GM12892 (cell line): ENCODE results near the gene ADIPOQ.
A peak's percentile ranks its signal among the peaks of the same experiment; 100 is the strongest.
"Not testable (repeated sequence)": the region's sequence is repeated elsewhere in the genome, so short reads cannot be mapped to it uniquely, and the experiment has no call there.

Experiments
- DNase-seq: peaks from one replicate; pipeline ENCODE4 v3.0.0; 2011; ENCODE audit not compliant: insufficient read length
- FAIRE-seq: peaks from 2 replicates; lab custom pipeline; 2011; peaks lifted over from hg19 to GRCh38; lab: Jason Lieb, UNC
- POLR2A ChIP-seq: IDR thresholded peaks from 2 replicates; pipeline ENCODE4 v1.6.1; 2011; ENCODE audit warnings: low read depth, low read length, control low read depth
- POLR2AphosphoS5 ChIP-seq: IDR thresholded peaks from 2 replicates; pipeline ENCODE4 v1.6.1; 2011; ENCODE audit warnings: low read depth, low read length, control low read depth
- TAF1 ChIP-seq: IDR thresholded peaks from 2 replicates; pipeline ENCODE4 v1.6.1; 2011; ENCODE audit warnings: low read depth, mild to moderate bottlenecking, control low read depth, low read length, borderline replicate concordance

Gene ADIPOQ

DNA sequence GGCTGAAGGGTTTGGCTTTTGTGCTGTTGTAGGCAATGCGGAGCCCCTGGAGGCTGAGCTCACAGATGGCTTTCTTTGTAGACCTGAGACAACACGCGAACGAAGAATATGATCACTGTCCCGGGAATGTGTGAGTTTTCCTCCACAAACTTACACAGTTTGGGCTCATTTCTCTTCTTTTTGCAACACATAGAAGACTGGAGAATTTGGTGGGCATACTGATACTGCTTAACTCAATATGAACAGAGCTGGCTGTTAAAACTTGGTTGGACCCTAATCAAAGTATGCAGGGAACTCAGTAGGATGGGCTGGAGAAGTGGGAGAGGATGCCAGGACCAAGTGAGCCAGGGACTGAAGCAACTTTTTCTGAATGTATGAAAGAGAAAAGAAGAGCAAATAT, 24.0 kb upstream of the ADIPOQ start:
- DNase-seq (no peak), FAIRE-seq (no peak)
- TF ChIP-seq TAF1 (no peak), POLR2AphosphoS5 (no peak), POLR2A (no peak)

DNA sequence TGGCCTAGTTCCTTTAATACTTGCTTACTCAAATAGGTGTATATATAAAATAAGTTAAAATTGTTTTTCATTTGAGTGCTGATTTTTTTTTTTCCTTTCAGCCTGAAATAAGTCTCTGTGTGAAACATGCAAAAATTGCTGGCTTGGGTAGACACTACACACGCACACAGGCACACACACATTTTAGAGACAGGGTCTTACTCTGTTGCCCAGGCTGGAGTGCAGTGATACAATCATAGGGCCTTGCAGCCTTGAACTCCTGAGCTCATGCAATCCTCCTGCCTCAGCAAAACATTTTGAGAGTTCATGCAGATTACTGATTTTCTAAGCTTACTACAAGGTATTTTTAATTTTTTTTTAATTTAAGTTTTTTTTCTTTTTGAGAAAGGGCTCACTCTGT, 23.6 kb upstream of the ADIPOQ start:
- FAIRE-seq (no peak), DNase-seq (no peak)
- TF ChIP-seq TAF1 (no peak), POLR2AphosphoS5 (no peak)

DNA sequence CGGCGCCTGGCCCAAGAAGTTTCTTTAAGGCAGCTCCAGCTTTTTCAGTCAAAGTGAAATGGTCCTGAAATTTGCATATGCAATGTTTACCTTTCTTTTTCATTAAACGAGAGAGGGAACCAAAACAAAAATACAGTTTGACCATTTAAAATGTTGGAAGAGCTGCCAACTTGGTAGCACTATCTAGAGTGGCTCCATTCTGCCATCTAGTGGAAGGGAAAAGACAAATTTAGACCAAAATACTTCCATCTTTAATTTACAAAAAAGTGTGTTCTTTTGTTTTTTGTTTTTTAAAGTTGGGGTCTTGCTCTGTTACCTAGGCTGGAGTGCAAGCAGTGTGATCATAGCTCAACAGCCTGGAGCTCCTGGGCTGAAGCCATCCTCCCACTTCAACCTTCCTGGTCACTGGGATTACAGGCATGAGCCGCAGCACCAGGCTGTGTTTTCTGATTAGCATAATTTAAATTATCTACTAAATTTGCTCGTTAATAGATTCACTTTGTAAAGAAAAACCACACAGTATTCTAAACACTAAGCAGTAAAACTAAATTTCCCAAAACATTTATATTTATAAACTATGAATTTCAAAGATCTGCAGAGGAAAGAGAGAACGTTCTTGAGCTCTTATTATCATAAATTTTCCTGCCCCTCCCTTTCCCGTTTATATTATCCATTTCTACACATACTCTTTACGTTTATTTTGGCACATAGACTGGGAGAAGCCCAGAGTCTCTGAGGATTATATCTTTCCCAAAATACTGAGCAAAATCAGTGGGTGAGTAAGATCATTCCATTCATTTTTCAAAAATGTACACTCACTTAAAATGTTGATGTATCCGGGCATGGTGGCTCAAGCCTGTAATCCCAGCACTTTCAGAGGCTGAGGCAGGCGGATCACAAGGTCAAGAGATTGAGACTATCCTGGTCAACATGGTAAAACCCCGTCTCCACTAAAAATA, 20.8 kb upstream of the ADIPOQ start:
- no peak for DNase-seq

DNA sequence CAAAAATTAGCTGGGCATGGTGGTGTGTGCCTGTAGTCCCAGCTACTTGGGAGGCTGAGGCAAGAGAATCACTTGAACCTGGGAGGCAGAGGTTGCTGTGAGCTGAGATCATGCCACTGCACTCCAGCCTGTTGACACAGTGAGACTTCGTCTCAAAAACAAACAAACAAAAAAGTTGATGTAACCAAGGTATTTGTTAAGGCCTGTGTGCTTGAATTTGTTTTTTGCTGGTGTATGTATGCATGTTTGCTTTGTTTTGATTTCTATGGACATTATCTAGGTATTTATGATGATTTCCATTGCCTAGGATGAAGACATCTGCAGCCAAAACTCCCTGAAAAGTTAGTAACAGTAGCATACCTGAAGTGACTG, 20.1 kb upstream of the ADIPOQ start:
- not testable (repeated sequence) for FAIRE-seq, DNase-seq

More for the DNA sequence above, 20.8 kb upstream of the ADIPOQ start:
- peak; percentile 27 for FAIRE-seq
- TF ChIP-seq TAF1, result no peak
- no peak for TF ChIP-seq POLR2AphosphoS5
- TF ChIP-seq POLR2A, result no peak

DNA sequence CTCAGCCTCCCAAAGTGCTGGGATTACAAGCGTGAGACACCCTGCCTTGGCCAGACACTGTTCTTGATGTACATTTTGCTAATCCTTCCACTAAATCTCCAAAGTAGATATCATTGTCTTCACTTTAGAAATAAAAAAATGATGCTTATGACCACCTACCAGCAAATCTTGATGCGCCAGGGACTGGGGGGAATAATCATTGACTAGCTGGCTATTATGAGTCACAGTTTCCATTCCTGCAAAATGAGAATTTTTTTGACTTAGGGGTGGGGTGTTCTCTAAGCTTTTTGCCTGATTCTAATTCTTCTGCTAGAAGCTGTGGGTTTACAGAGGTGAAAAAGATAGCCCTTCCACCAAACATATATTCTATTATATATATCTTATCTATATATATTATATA, 19.1 kb upstream of the ADIPOQ start:
- TF ChIP-seq TAF1 (no peak), POLR2AphosphoS5 (no peak), POLR2A (no peak)
- DNase-seq (no peak), FAIRE-seq (no peak)

DNA sequence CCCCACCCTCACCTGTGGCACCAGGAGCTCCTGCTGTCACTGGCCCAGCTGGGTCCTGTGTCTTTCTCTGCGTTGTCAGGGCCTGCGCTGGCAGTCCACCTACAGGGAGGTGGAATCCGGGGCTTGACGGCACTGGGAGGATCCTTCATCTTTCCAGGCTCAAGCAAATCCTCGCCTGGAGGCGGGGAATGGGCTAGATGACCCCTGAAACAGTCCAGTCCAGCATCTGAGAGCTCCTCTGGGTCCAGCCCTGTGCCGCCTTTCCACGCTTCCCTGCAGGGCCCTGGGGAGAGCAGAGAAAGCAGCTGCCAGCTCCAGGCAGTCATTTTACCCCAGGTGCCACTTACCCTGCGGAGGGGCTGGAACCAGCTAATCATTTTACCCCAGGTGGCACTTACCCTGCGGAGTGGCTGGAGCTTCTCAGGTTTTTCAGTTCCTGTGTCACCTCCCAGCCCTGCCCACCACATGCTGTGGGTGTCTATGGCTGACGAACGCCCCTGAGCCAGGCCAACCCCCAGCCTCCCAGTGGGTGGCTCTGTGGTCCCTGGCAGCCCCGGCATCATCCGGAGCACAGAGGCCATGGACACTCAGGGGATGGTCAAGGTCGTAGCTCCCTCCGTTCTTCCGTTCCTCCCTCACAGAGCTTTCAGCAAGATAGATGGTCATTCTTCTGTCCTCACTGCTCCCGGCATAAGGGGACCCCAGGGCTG, 17.9 kb upstream of the ADIPOQ start:
- TF ChIP-seq TAF1, result no peak
- no peak for TF ChIP-seq POLR2AphosphoS5
- no peak for TF ChIP-seq POLR2A
- no peak for DNase-seq
- FAIRE-seq, result no peak

DNA sequence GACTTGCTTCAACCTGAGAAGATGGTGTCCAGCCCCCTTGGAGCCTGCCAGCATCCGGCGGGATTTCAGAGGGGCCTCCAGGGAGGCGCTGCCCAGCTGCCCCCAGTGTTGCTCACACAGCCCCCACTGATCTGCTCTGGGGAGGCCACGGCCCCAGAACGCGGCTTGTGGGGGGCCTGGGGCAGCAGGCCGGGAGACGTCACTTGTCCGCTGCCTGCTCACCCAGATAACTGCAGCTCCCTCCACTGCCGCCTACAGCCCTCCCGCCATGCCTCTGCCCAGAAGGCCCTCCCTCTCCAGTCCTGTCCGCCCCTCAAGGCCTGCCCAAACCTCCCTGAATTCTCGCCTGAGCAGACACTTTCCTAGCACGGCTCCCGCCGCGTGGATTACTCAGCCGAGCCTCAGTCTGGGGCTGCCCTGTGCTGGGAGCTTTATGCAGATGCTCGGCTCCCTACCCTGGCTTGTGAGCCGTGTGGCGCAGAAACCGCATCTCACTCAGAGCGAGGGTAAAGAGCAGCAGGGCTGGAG, 17.2 kb upstream of the ADIPOQ start:
- FAIRE-seq, result peak; percentile 63
- no peak for TF ChIP-seq TAF1
- TF ChIP-seq POLR2AphosphoS5, result no peak
- TF ChIP-seq POLR2A, result no peak
- no peak for DNase-seq

DNA sequence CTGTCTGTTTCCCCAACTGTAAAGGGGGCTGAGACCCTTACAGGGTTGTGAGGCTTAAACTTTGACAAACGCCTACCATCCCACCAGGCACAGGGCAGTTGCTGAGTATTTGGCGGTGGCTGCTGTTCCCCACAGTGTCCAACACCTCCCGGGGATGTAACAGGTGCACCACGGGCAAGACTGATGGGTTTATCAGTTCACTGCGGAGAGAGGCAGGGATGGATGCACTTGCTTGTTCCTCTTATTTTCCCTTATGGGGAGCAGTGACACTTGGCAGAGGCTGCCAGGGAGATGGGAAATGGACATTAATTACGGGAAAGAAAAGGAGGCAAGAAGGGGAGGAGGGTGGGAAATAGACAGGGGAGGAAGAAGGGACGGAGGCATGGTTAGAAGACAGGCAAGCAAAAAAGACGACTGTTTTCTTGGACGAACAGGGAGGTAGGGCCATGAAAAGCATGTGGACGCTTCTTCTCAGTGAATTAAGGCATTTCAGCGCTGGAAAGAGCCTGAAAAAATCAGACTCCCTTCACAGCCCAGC, 16.6 kb upstream of the ADIPOQ start:
- no peak for TF ChIP-seq POLR2A
- TF ChIP-seq POLR2AphosphoS5, result no peak
- no peak for TF ChIP-seq TAF1
- DNase-seq, result no peak
- no peak for FAIRE-seq

DNA sequence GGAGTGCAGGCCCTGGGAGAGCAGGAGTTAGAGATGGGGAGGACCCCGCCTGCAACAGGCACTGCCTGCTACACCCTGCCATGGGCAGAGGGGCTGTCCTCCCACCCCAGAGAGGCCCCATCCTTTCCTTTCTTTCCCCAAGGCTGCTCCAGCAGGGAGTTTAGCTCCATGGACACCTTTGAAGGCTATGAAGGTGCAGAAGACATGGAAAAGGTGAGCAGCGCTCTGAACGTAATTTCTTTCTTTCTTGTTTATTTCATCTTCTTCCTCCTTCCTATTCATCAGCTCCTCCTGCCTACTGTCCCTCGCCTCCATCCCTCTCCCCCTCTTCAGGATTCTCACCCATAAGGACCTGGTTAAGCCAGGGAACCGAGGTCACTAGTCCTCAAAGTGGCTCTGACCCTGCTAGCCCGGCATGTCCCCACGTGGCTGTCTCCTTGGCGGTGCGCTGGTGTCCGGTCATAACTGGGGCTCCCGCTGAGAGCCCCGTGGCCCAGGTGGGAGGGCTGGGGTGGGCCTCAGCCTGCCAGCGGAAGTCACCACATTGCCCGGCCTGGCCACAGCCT, 16.0 kb upstream of the ADIPOQ start:
- TF ChIP-seq TAF1 (no peak), POLR2AphosphoS5 (no peak), POLR2A (no peak)
- FAIRE-seq (no peak), DNase-seq (no peak)

DNA sequence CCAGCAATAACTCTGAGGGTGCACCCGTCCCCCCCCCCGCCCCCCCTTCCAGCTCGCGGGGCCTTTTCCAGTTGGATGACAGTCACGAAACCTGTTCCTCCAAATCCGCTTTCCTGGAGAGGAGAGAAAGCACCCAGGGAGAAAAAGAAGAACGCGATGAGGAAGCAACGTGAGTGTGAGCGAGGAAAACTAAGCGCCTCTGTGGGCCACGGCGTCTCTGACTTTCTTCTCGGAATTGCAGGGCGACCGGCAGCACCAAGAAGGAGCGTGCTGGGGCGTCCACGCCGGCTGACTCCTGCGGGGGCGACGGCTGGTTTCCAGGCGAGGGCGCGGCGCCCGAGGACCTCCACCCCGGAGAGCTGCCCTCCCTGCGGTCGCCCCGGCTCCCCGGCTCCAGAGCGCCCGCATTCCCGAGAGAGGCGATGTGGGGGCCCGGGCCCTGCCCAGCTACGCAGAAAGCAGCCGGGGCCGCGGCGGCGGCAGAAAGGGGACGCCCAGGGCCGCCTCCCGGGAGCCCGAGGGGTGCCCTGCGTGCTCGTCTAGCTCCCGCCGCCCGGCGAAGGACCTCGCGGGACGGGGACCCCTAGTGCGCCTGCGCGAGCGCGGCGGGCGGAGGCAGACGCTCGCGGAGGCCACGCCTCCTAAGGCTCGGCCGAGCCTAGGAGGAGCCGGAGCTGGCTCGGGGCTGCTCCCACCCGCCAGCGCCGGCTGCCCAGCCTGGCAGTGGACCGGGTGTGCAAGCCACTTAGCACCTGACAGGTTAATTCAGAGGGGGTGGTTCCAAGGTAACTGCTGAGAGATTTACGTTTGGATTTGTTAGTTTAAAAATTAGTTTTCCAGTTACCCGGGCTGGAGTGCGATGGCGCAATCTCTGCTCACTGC, 15.3 kb upstream of the ADIPOQ start:
- TF ChIP-seq POLR2AphosphoS5, result no peak
- TF ChIP-seq POLR2A, result no peak
- TF ChIP-seq TAF1, result no peak
- FAIRE-seq (peak; percentile 88), DNase-seq (peak; percentile 99)
